Endothelial cell of umbilical vein (primary cell): ENCODE results near the gene METAP1. TPM values are rescaled to one million over a fixed set of nuclear protein-coding genes. Genes with fewer than 3 reads are reported as not detected.
"Not testable (repeated sequence)": the region's sequence is repeated elsewhere in the genome, so short reads cannot be mapped to it uniquely, and the experiment has no call there.

ENCODE experiments used
- BruUV-seq: library from RNA; stranded (reverse); fragments of 400-500 nt; replicated peaks from 2 replicates; lab custom pipeline; 2021; lab: Mats Ljungman, UMichigan
- CTCF ChIA-PET: fragments of 300-600, 350-600 bp; sonication (Branson Sonifier 250); formaldehyde crosslinking; loops from one replicate; lab custom pipeline; 2021; ENCODE audit warnings: antibody characterized with exemption, inconsistent platforms; lab: Charles Lee
- POLR2A ChIA-PET: fragments of 300-600, 350-600 bp; sonication (Branson Sonifier 250); formaldehyde crosslinking; loops from one replicate; lab custom pipeline; 2021; ENCODE audit warnings: antibody characterized with exemption, inconsistent platforms; lab: Charles Lee
- DNase-seq: peaks from one replicate; pipeline ENCODE4 v3.0.0-alpha.2; 2011; ENCODE audit warnings: low read depth, low spot score
- FAIRE-seq: peaks from 2 replicates; lab custom pipeline; 2011; peaks lifted over from hg19 to GRCh38; lab: Jason Lieb, UNC
- H2AFZ ChIP-seq: 2 replicates; pipeline ENCODE4 v1.6.0; 2012; ENCODE audit warnings: low read depth, low read length, control low read depth, inconsistent platforms
- H3K27ac ChIP-seq: 2 replicates; pipeline ENCODE4 v1.5.1; 2011; ENCODE audit warnings: low read depth, mild to moderate bottlenecking, control low read depth, low read length, moderate library complexity; ENCODE audit not compliant: insufficient read depth
- H3K27me3 ChIP-seq, 2 experiments: 2 replicates each; pipeline versions ENCODE4 v1.6.0 to v1.6.1; 2011; ENCODE audit warnings: low read length in 2 of 2, mixed read lengths in 1 of 2; ENCODE audit not compliant: control insufficient read depth in 2 of 2, insufficient read depth in 2 of 2
- H3K36me3 ChIP-seq, 2 experiments: 2 replicates in 1 of 2; 3 replicates in 1 of 2; pipeline ENCODE4 v1.5.1; 2011; ENCODE audit warnings: low read length in 2 of 2, mild to moderate bottlenecking in 1 of 2, moderate library complexity in 1 of 2; ENCODE audit not compliant: control insufficient read depth in 2 of 2, insufficient read depth in 2 of 2; ENCODE audit errors: extremely low read depth in 1 of 2
- H3K4me1 ChIP-seq: 3 replicates; pipeline ENCODE4 v1.5.1; 2011; ENCODE audit warnings: mild to moderate bottlenecking, low read length; ENCODE audit not compliant: control insufficient read depth, insufficient read depth; ENCODE audit errors: extremely low read depth
- H3K4me2 ChIP-seq: 2 replicates; pipeline ENCODE4 v1.6.1; 2011; ENCODE audit warnings: low read length, control low read depth, mixed read lengths; ENCODE audit not compliant: insufficient read depth
- H3K4me3 ChIP-seq, 3 experiments: fragments of 200-600 bp in 1 of 3; sonication (generic), shearing (Covaris generic) in 1 of 3; replicated peaks in 1 of 3; 2 replicates each; pipeline ENCODE4 v1.5.1; 2011 to 2016; ENCODE audit warnings: control low read depth in 3 of 3, low read length in 3 of 3, mild to moderate bottlenecking in 2 of 3, inconsistent platforms in 1 of 3, low read depth in 1 of 3, moderate library complexity in 1 of 3; ENCODE audit not compliant: insufficient read depth in 1 of 3
- H3K79me2 ChIP-seq: 2 replicates; pipeline ENCODE4 v1.6.0; 2012; ENCODE audit warnings: low read length, inconsistent platforms; ENCODE audit not compliant: control insufficient read depth, insufficient read depth
- H3K9ac ChIP-seq: replicated peaks from 2 replicates; pipeline ENCODE3; 2011; ENCODE audit warnings: low read length, control low read depth; ENCODE audit not compliant: insufficient read depth; ENCODE audit errors: extremely low read depth
- H3K9me1 ChIP-seq: replicated peaks from 3 replicates; pipeline ENCODE4 v1.6.0; 2011; ENCODE audit warnings: mild to moderate bottlenecking, low read length; ENCODE audit not compliant: control insufficient read depth, insufficient read depth; ENCODE audit errors: extremely low read depth
- H3K9me3 ChIP-seq: replicated peaks from 2 replicates; pipeline ENCODE4 v1.5.1; 2012; ENCODE audit warnings: low read length, inconsistent platforms; ENCODE audit not compliant: control insufficient read depth, insufficient read depth
- H4K20me1 ChIP-seq: replicated peaks from 2 replicates; pipeline ENCODE3; 2011; ENCODE audit warnings: mild to moderate bottlenecking, low read length; ENCODE audit not compliant: control insufficient read depth, insufficient read depth; ENCODE audit errors: extremely low read depth
- CTCF ChIP-seq, 2 donors: IDR thresholded peaks; 1 replicate in 1 of 2; 2 replicates in 1 of 2; pipeline ENCODE4 v1.5.1; 2011; ENCODE audit warnings: low read length in 2 of 2, mild to moderate bottlenecking in 2 of 2, moderate library complexity in 2 of 2, control low read depth in 1 of 2, inconsistent platforms in 1 of 2, low read depth in 1 of 2; ENCODE audit not compliant: insufficient read depth in 1 of 2; ENCODE audit errors: extremely low read depth in 1 of 2
- EZH2 ChIP-seq: IDR thresholded peaks from 2 replicates; pipeline ENCODE4 v1.6.1; 2012; ENCODE audit warnings: borderline replicate concordance, low read depth, mild to moderate bottlenecking, moderate library complexity, low read length, inconsistent platforms; ENCODE audit not compliant: severe bottlenecking
- FOS ChIP-seq: IDR thresholded peaks from 2 replicates; pipeline ENCODE4 v1.6.1; 2011; ENCODE audit warnings: mild to moderate bottlenecking, low read length, moderate library complexity, borderline replicate concordance; ENCODE audit not compliant: insufficient read depth
- GATA2 ChIP-seq: IDR thresholded peaks from 2 replicates; pipeline ENCODE4 v1.7.0; 2011; ENCODE audit warnings: low read depth, mild to moderate bottlenecking, moderate library complexity, mixed read lengths, low read length; ENCODE audit not compliant: insufficient read length, insufficient read depth
- JUN ChIP-seq: IDR thresholded peaks from 2 replicates; pipeline ENCODE4 v1.6.1; 2011; ENCODE audit warnings: borderline replicate concordance, low read depth; ENCODE audit not compliant: insufficient read length, insufficient read depth
- MYC ChIP-seq: IDR thresholded peaks from one replicate; pipeline ENCODE4 v1.6.1; 2011; ENCODE audit warnings: mild to moderate bottlenecking, low read depth, low read length
- POLR2A ChIP-seq: IDR thresholded peaks from 2 replicates; pipeline ENCODE4 v1.6.1; 2012; ENCODE audit warnings: low read depth, mild to moderate bottlenecking, control low read depth, low read length
- POLR2AphosphoS5 ChIP-seq: IDR thresholded peaks from 2 replicates; pipeline ENCODE4 v1.6.1; 2012; ENCODE audit warnings: low read depth, mild to moderate bottlenecking, control low read depth, low read length, moderate library complexity; ENCODE audit not compliant: insufficient read depth
- dilution Hi-C: fragments of 300-500 bp; cut with MboI; formaldehyde crosslinking; loops from one replicate; pipeline ENCODE4 v1.15.0; 2019; ENCODE audit warnings: low sequenced_read_pairs; ENCODE audit not compliant: extremely low pct_ligation_motif_present
- intact Hi-C: fragments of 100-400 bp; cut with micrococcal nuclease; formaldehyde crosslinking; loops from one replicate; pipeline ENCODE4 v1.10.0; 2022
- polyA plus RNA-seq, 4 experiments: library from polyadenylated mRNA; depleted of rRNA in 3 of 4; stranded (reverse) in 3 of 4; unstranded in 1 of 4; fragments of >200 nt; gene quantifications; 2 replicates each; pipeline versions ENCODE4 v1.2.1 to v1.2.3, GENCODE V29; 2011 to 2012; ENCODE audit warnings: missing spikeins in 1 of 4
- total RNA-seq: library from RNA; stranded (reverse); gene quantifications from 2 replicates; pipeline ENCODE4 v1.2.3, GENCODE V29; 2021
- TF ChIP-seq, protein P1 (sequence below): IDR thresholded peaks from 2 replicates; pipeline ENCODE4 v1.6.1; 2011; ENCODE audit not compliant: insufficient read depth, insufficient read length

The METAP1 gene
- total and polyA plus RNA-seq, 2 donors (not counting 3 experiments of a cell fraction or from before 2014, with no cell fraction given): 26.4 to 39.8 TPM

GRCh38 chr4:99079625-99080295 lies 84.2 kb downstream of the METAP1 start:
- no peak overlapping the region for H3K4me3 ChIP-seq
- dilution Hi-C loops (no loop called here), intact Hi-C loops (loop anchor here (10.0 kb wide), 1 partner anchor 425 kb away; the partner anchor contains the start of gene TSPAN5)
- no peaks in the 10 kb centered on the region for H3K27me3 ChIP-seq
- H3K9me3 ChIP-seq: no peaks in the 10 kb centered on the region
- no peak overlapping the region for H3K9ac ChIP-seq
- no peaks in the 10 kb centered on the region for H3K79me2 ChIP-seq
- no peak overlapping the region for H3K4me2 ChIP-seq
- no peak overlapping the region for H2AFZ ChIP-seq
- no peak for FAIRE-seq
- DNase-seq: no peak
- H3K9me1 ChIP-seq: no peaks in the 10 kb centered on the region
- H4K20me1 ChIP-seq: no peaks in the 10 kb centered on the region
- peaks cover 21 to 23% of the 10 kb centered on the region in 2 experiments for H3K36me3 ChIP-seq
- POLR2A ChIA-PET: no interaction called here
- CTCF ChIA-PET: interaction anchor here (1.5 to 1.8 kb wide), 2 partner anchors 11 to 12 kb away, joined by 4 read pairs; no protein-coding TSS in a partner anchor
- TF ChIP-seq POLR2AphosphoS5: no peak
- TF ChIP-seq MYC: no peak
- TF ChIP-seq GATA2: no peak
- no peak for TF ChIP-seq JUN
- TF ChIP-seq POLR2A: no peak
- no peak for TF ChIP-seq FOS
- TF ChIP-seq CTCF (IDR thresholded peaks at IDR 0.05; ENCODE audit: extremely low read depth in 1 of 2, insufficient read depth in 1 of 2, low read depth in 1 of 2, low read length in 2 of 2): no peak
- TF ChIP-seq, protein P1, sequence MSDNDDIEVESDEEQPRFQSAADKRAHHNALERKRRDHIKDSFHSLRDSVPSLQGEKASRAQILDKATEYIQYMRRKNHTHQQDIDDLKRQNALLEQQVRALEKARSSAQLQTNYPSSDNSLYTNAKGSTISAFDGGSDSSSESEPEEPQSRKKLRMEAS: no peak
- no peak for TF ChIP-seq EZH2
- H3K27ac ChIP-seq: no peak overlapping the region
- no peaks in the 10 kb centered on the region for H3K4me1 ChIP-seq
- no TSS peak for BruUV-seq

DNA sequence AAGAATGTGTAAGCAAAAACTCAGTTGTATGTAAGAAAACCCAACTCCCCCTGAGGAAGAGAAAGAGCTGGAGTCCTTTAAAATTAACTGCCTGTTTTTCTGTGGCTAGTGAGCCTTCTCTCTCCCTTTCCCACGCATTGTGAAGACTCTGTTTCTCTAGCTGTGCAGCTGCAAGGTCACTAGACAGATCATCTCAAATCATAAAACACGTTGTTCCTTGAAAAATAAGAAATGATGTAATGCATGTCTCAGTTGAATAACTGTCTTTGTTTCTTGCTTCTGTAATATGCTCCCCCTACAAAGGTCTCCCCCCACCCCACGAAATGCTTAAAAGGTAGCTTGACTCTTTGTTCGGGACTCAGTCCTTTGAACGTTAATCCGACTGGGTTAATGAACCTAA lies 85.3 kb downstream of the METAP1 start:
- intact Hi-C loops: loop anchor here (10.0 kb wide), 1 partner anchor 426 kb away; the partner anchor contains the start of gene TSPAN5
- H3K79me2 ChIP-seq, H3K9me1 ChIP-seq, H2AFZ ChIP-seq, dilution Hi-C loops, DNase-seq, H3K4me3 ChIP-seq, H3K27me3 ChIP-seq, BruUV-seq, H3K27ac ChIP-seq, H3K9me3 ChIP-seq, H3K4me1 ChIP-seq, H3K9ac ChIP-seq, H4K20me1 ChIP-seq, H3K4me2 ChIP-seq, POLR2A ChIA-PET, FAIRE-seq: not testable (repeated sequence)
- CTCF ChIA-PET: interaction anchor here (1.5 kb wide), 1 partner anchor 12 kb away, joined by 4 read pairs; no protein-coding TSS in a partner anchor
- H3K36me3 ChIP-seq: peaks cover 18% of the 10 kb centered on the region in 2 experiments
